HEK293 (cell line): ENCODE results near the gene INTS6.

Source experiments
- CTCF ChIA-PET: fragments of 350-600 bp; formaldehyde crosslinking; extraction: SDS; loops from one replicate; lab custom pipeline; 2021; ENCODE audit warnings: antibody characterized with exemption; lab: Yijun Ruan, JAX
- POLR2A ChIA-PET: fragments of 300-600 bp; formaldehyde crosslinking; extraction: SDS; loops from one replicate; lab custom pipeline; 2020; ENCODE audit warnings: antibody characterized with exemption, inconsistent platforms; lab: Yijun Ruan, JAX
- H3K27ac ChIP-seq: fragments of 200-500 bp; sonication (Bioruptor generic); 2 replicates; pipeline ENCODE4 v1.5.1; 2014; ENCODE audit warnings: low read depth, low read length, control low read depth, inconsistent platforms; ENCODE audit errors: extremely low read depth
- H3K36me3 ChIP-seq, 2 experiments: fragments of 200-500 bp in 1 of 2; sonication (Bioruptor generic) in 1 of 2; 1 replicate in 1 of 2; 2 replicates in 1 of 2; pipeline ENCODE4 v1.5.1; 2014 to 2017; ENCODE audit warnings: inconsistent platforms in 2 of 2, low read length in 2 of 2; ENCODE audit not compliant: control insufficient read depth in 2 of 2, insufficient read depth in 1 of 2
- H3K4me1 ChIP-seq: fragments of 200-500 bp; sonication (Bioruptor generic); 2 replicates; pipeline ENCODE4 v1.5.1; 2014; ENCODE audit warnings: mild to moderate bottlenecking, low read length, inconsistent platforms; ENCODE audit not compliant: control insufficient read depth, insufficient read depth
- H3K4me3 ChIP-seq: 2 replicates; pipeline ENCODE4 v1.5.1; 2011; ENCODE audit warnings: low read depth, mild to moderate bottlenecking, control low read depth, low read length, moderate library complexity
- H3K9me3 ChIP-seq: fragments of 200-500 bp; sonication (Bioruptor generic); 2 replicates; pipeline ENCODE4 v1.5.1; 2014; ENCODE audit warnings: low read depth, low read length, inconsistent platforms; ENCODE audit not compliant: control insufficient read depth, insufficient read depth
- BCL11A ChIP-seq: fragments of 450-650 bp; formaldehyde crosslinking; IDR thresholded peaks from 2 replicates; pipeline ENCODE4 v1.5.1; 2016; ENCODE audit warnings: low read depth, missing biosample characterization, missing genetic modification characterization
- BCL11B ChIP-seq: fragments of 450-650 bp; formaldehyde crosslinking; IDR thresholded peaks from 2 replicates; pipeline ENCODE4 v1.5.1; 2016; ENCODE audit warnings: low read depth, missing biosample characterization, missing genetic modification characterization
- CTCF ChIP-seq: fragments of 450-650 bp; formaldehyde crosslinking; IDR thresholded peaks from 2 replicates; pipeline ENCODE4 v1.5.1; 2016; ENCODE audit warnings: missing biosample characterization, missing genetic modification characterization
- EGR2 ChIP-seq: fragments of 450-650 bp; formaldehyde crosslinking; IDR thresholded peaks from 2 replicates; pipeline ENCODE4 v1.5.1; 2016; ENCODE audit warnings: low read depth, missing biosample characterization, missing genetic modification characterization
- FEZF1 ChIP-seq: fragments of 450-650 bp; formaldehyde crosslinking; IDR thresholded peaks from 2 replicates; pipeline ENCODE4 v1.5.1; 2016; ENCODE audit warnings: missing biosample characterization, missing genetic modification characterization
- MYNN ChIP-seq: fragments of 450-650 bp; formaldehyde crosslinking; IDR thresholded peaks from 2 replicates; pipeline ENCODE4 v1.5.1; 2016; ENCODE audit warnings: missing biosample characterization, missing genetic modification characterization, borderline replicate concordance
- YY2 ChIP-seq: fragments of 450-650 bp; formaldehyde crosslinking; IDR thresholded peaks from 2 replicates; pipeline ENCODE4 v1.5.1; 2016; ENCODE audit warnings: missing biosample characterization, missing genetic modification characterization
- ZBTB1 ChIP-seq: fragments of 450-650 bp; formaldehyde crosslinking; IDR thresholded peaks from 2 replicates; pipeline ENCODE4 v1.5.1; 2016; ENCODE audit warnings: missing biosample characterization, missing genetic modification characterization
- ZBTB10 ChIP-seq: fragments of 450-650 bp; formaldehyde crosslinking; IDR thresholded peaks from 2 replicates; pipeline ENCODE4 v1.5.1; 2016; ENCODE audit warnings: missing biosample characterization, missing genetic modification characterization
- ZNF184 ChIP-seq: fragments of 450-650 bp; IDR thresholded peaks from 2 replicates; pipeline ENCODE4 v1.5.1; 2018; ENCODE audit warnings: missing biosample characterization, mild to moderate bottlenecking, missing genetic modification characterization
- ZNF221 ChIP-seq: fragments of 450-650 bp; formaldehyde crosslinking; IDR thresholded peaks from 2 replicates; pipeline ENCODE4 v1.5.1; 2017; ENCODE audit warnings: missing biosample characterization, missing genetic modification characterization, borderline replicate concordance
- ZNF223 ChIP-seq: fragments of 450-650 bp; formaldehyde crosslinking; IDR thresholded peaks from 2 replicates; pipeline ENCODE4 v1.5.1; 2016; ENCODE audit warnings: missing biosample characterization, missing genetic modification characterization
- ZNF266 ChIP-seq: fragments of 450-650 bp; formaldehyde crosslinking; IDR thresholded peaks from 2 replicates; pipeline ENCODE4 v1.5.1; 2016; ENCODE audit warnings: missing biosample characterization, missing genetic modification characterization, low read depth
- ZNF274 ChIP-seq, 2 experiments: fragments of 200-500 bp in 1 of 2; fragments of 450-650 bp in 1 of 2; sonication (Bioruptor generic) in 1 of 2; formaldehyde crosslinking in 1 of 2; IDR thresholded peaks; 2 replicates each; pipeline versions ENCODE4 v1.5.1 to v1.6.1; 2014 to 2016; ENCODE audit warnings: borderline replicate concordance in 1 of 2, inconsistent platforms in 1 of 2, low read length in 1 of 2, missing biosample characterization in 1 of 2, missing genetic modification characterization in 1 of 2
- ZNF311 ChIP-seq: fragments of 450-650 bp; formaldehyde crosslinking; IDR thresholded peaks from 2 replicates; pipeline ENCODE4 v1.5.1; 2017; ENCODE audit warnings: missing biosample characterization, missing genetic modification characterization, borderline replicate concordance
- ZNF391 ChIP-seq: fragments of 450-650 bp; formaldehyde crosslinking; IDR thresholded peaks from 2 replicates; pipeline ENCODE4 v1.5.1; 2016; ENCODE audit warnings: low read depth, missing biosample characterization, missing genetic modification characterization, borderline replicate concordance
- ZNF394 ChIP-seq: fragments of 450-650 bp; formaldehyde crosslinking; IDR thresholded peaks from 2 replicates; pipeline ENCODE4 v1.5.1; 2016; ENCODE audit warnings: missing biosample characterization, missing genetic modification characterization, mild to moderate bottlenecking, moderate library complexity, borderline replicate concordance
- ZNF48 ChIP-seq: fragments of 450-650 bp; formaldehyde crosslinking; IDR thresholded peaks from 2 replicates; pipeline ENCODE4 v1.5.1; 2016; ENCODE audit warnings: missing biosample characterization, missing genetic modification characterization
- ZNF544 ChIP-seq: fragments of 450-650 bp; formaldehyde crosslinking; IDR thresholded peaks from 2 replicates; pipeline ENCODE4 v1.5.0; 2017; ENCODE audit warnings: missing biosample characterization, missing genetic modification characterization
- ZNF549 ChIP-seq: fragments of 450-650 bp; IDR thresholded peaks from 2 replicates; pipeline ENCODE4 v1.5.1; 2018; ENCODE audit warnings: missing biosample characterization, missing genetic modification characterization, mild to moderate bottlenecking, inconsistent platforms, moderate library complexity
- ZNF596 ChIP-seq: fragments of 450-650 bp; IDR thresholded peaks from 2 replicates; pipeline ENCODE4 v1.5.0; 2018; ENCODE audit warnings: missing biosample characterization, mild to moderate bottlenecking, missing genetic modification characterization, moderate library complexity
- ZSCAN23 ChIP-seq: fragments of 450-650 bp; formaldehyde crosslinking; IDR thresholded peaks from 2 replicates; pipeline ENCODE4 v1.5.1; 2016; ENCODE audit warnings: missing biosample characterization, missing genetic modification characterization
- TF ChIP-seq, protein P1 (sequence below): fragments of 450-650 bp; formaldehyde crosslinking; IDR thresholded peaks from 2 replicates; pipeline ENCODE4 v1.5.1; 2016; ENCODE audit warnings: missing biosample characterization, missing genetic modification characterization

Gene INTS6

GRCh38 chr13:51488212-51488611 is 35.4 kb upstream of the INTS6 start:
- Histone ChIP-seq H3K4me1 (no peaks in the 10 kb centered on the region), H3K36me3 (no peaks in the 10 kb centered on the region), H3K9me3 (no peaks in the 10 kb centered on the region), H3K4me3 (no peak overlapping the region), H3K27ac (no peak overlapping the region)
- TF ChIP-seq ZSCAN23 (tag by site-specific recombination) = no peak
- no peak for TF ChIP-seq ZNF266 (tag by site-specific recombination)
- no peak for TF ChIP-seq ZNF391
- TF ChIP-seq MYNN (tag by site-specific recombination) = no peak
- no peak for TF ChIP-seq CTCF (tag by site-specific recombination)
- no peak for TF ChIP-seq ZNF221 (tag by site-specific recombination)
- no peak for TF ChIP-seq ZBTB1 (tag by site-specific recombination)
- no peak for TF ChIP-seq EGR2
- no peak for TF ChIP-seq YY2 (tag by site-specific recombination)
- no peak for TF ChIP-seq BCL11B (tag by site-specific recombination)
- TF ChIP-seq ZBTB10 (tag by site-specific recombination) = no peak
- TF ChIP-seq ZNF596 = no peak
- TF ChIP-seq ZNF394 (tag by site-specific recombination) = no peak
- no peak for TF ChIP-seq ZNF311 (tag by site-specific recombination)
- TF ChIP-seq ZNF184 = no peak
- ChIA-PET POLR2A (no interaction called here), CTCF (no interaction called here)

DNA sequence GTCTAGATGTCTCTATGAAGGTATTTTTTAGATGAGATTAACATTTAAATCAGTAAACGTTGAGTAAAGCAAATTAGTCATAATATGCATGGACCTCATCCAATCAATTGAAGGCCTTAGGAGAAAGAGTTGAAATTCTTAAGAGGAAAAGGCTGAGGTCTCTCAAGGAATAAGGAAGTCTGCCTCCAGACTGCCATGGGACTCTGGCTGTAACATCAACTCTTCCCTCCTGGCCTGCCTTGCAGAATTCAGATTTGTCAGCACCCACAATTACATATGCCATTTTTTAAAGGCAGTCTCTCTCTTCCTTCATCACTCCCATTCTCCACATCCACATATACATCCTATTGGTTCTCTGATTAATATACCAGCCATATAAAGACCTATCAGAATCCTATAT is 28.8 kb upstream of the INTS6 start:
- Histone ChIP-seq H3K27ac (no peak overlapping the region), H3K4me3 (no peak overlapping the region), H3K36me3 (no peaks in the 10 kb centered on the region), H3K9me3 (no peaks in the 10 kb centered on the region), H3K4me1 (no peaks in the 10 kb centered on the region)
- ChIA-PET POLR2A (no interaction called here), CTCF (no interaction called here)
- TF ChIP-seq ZNF549 (tag by site-specific recombination) (no peak), FEZF1 (tag by site-specific recombination) (no peak), ZNF274 (IDR thresholded peaks at IDR 0.05; ENCODE audit: low read length) (no peak), ZNF274 (tag by site-specific recombination; IDR thresholded peaks at IDR 0.05; ENCODE audit: borderline replicate concordance) (no peak), ZNF48 (tag by site-specific recombination) (no peak), ZNF544 (no peak), BCL11A (tag by site-specific recombination) (no peak), ZNF223 (tag by site-specific recombination) (no peak), MYNN (tag by site-specific recombination) (no peak)
- TF ChIP-seq, protein P1, sequence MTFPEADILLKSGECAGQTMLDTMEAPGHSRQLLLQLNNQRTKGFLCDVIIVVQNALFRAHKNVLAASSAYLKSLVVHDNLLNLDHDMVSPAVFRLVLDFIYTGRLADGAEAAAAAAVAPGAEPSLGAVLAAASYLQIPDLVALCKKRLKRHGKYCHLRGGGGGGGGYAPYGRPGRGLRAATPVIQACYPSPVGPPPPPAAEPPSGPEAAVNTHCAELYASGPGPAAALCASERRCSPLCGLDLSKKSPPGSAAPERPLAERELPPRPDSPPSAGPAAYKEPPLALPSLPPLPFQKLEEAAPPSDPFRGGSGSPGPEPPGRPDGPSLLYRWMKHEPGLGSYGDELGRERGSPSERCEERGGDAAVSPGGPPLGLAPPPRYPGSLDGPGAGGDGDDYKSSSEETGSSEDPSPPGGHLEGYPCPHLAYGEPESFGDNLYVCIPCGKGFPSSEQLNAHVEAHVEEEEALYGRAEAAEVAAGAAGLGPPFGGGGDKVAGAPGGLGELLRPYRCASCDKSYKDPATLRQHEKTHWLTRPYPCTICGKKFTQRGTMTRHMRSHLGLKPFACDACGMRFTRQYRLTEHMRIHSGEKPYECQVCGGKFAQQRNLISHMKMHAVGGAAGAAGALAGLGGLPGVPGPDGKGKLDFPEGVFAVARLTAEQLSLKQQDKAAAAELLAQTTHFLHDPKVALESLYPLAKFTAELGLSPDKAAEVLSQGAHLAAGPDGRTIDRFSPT (tag by site-specific recombination) = no peak
